HG02981 (cell line): ENCODE measurements around the gene ITGA4.
"Not testable (repeated sequence)": the region's sequence is repeated elsewhere in the genome, so short reads cannot be mapped to it uniquely, and the experiment has no call there.

ENCODE experiments used
- ATAC-seq: cut with Tn5 transposase; IDR thresholded peaks from one replicate; pipeline ENCODE4 v1.9.1; 2021; ENCODE audit warnings: mild to moderate bottlenecking, moderate library complexity; ENCODE audit not compliant: unreplicated experiment

ITGA4 gene

DNA sequence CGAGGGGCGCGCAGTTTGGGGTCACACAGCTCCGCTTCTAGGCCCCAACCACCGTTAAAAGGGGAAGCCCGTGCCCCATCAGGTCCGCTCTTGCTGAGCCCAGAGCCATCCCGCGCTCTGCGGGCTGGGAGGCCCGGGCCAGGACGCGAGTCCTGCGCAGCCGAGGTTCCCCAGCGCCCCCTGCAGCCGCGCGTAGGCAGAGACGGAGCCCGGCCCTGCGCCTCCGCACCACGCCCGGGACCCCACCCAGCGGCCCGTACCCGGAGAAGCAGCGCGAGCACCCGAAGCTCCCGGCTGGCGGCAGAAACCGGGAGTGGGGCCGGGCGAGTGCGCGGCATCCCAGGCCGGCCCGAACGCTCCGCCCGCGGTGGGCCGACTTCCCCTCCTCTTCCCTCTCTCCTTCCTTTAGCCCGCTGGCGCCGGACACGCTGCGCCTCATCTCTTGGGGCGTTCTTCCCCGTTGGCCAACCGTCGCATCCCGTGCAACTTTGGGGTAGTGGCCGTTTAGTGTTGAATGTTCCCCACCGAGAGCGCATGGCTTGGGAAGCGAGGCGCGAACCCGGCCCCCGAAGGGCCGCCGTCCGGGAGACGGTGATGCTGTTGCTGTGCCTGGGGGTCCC, at the start of gene ITGA4:
ITGA4 (plus strand) TSS at position 266 of the 620 bp plus-strand sequence; CDS start at position 535, 269 bp downstream.
- ATAC-seq = peak; percentile 73

DNA sequence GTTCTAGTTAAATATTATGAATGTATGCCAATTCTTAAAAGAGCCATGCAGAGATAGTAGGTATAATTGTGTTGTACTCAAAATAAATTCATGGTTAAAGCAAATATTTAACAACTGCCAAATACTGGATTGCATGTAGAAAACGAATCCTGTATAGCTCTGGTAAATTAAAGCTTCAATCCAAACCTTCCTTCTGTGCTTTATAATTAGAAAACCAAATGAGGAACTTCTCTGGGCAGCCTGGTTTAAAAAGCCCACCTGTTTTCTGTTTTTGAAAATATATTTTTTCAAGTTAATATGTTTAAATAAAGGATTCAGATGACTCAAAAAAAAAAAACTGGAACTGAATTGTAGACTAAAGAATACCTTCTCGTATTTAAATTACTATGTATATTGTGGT, 48.3 kb upstream of the ITGA4 start:
- ATAC-seq = no peak

DNA sequence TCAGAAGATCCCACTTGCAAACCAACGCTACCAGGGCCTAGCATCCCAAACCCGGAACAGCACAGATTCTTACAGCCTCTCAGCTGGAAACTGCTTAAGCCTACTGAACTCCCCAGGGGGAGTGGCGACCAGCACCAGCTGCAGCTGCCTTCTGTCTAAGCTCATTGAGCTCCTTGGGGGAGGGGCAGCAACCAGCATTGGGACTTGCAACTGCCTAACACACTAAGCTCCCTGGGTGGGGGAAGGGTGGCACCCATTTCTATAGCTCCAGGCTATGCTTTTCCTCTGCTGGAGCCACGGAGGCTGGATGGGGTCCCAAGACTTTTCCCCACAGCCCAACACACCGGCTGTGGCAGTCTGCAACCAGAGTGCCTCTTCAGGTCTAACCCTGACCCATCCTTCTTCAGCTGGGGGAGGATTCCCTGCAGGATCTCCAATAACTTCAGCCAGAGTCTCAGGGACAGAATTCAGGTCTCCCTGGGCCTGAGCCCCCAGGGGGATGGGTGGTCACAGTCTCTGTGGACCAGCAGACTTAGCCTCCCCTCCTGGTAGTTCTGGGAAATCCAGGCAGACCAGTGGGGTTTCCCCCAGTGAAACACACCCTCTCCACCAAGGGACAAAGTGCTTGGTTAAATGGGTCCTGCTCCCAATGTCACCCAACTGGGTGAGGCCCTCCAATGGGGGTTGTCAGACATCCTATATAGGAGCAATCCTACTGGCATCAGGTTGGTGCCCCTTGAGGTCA, 45.9 kb upstream of the ITGA4 start:
- peak; percentile 99 for ATAC-seq

DNA sequence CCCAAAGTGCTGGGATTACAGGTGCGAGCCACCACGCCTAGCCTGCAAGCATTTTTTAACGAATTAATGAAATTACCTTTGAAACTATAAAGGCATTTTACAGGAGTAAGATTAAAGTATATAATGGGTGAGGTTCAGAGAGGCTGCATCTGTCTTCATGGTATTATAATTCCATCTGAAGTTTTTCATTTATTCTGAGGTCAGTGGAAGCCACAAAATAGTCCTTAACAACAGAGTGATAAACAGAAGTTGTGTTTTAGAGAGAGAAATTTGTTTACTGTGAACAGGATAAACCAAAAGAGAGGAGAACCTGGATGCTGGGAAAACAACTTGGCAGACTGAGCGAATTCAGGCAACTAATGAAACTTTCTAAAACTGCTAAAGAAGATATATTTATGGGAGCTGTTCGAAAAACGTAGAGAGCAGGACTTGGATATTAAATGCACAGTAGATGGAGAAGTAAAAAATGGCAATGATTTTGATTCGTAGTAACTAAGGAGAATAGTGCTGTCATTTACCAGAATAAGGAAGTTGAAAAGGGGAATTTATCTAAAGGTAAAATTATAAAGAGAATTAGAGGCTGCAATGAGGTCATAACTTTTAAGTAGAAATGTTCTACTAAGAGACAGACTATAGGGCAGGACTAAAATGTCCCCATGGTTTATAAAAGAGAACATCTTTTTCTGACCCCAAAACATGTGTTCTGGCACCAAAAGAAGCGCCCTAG, 37.9 kb upstream of the ITGA4 start:
- ATAC-seq = no peak

DNA sequence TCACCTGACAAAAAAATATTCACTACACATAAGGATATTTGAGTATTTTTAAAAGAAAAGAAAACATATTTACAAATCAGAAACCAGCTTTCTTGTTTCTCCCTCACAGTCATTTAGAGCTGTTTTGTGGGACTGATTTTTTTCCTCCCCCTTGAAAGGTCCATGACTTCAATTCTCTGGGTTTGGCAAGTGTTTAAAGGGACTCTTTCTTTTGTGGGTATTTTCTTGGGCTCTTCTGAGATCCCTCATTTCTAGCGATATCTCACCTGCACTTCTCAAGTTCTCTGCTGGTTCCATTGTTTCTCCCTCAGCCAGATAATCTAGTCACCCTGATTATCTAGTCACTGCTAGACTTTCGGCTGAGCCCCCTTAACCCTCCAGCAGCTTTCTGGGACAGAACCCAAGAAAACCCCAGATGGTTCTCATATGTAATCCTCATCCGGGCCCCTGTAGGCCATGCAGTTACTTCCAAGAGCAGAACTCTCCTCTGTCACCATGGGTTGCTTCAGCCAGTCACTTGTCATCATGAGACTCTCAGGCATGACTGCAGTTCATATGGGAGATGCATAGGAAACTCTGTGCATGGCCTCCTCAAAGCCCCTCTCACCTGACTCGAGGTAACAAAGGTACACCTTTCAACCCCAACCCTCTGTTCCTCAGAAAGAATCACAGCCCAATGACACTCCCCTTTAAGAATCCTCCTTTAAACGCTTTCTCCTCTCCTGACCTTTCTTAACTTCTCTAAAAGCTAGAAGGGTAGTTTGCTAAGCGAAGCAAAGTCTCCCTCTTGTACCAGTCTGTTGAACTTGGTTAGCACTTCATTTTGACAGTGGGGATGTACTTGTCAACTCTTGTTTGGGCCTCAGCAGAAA, 36.7 kb upstream of the ITGA4 start:
- no peak for ATAC-seq

DNA sequence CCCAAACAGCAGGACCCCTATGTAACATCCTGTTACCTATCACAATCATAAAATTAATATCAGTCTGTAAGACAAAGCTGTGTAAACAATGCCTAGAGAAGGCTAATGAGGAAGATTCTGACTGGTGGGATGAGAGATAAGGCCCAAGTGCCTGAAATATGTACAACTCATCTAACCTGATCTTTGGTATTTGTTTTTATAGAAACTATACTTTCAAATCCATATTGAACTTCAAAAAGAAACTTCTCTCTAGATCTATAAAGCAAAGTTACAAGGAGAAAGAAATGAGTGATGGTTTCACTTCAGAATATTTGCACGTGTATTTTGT, 36.1 kb upstream of the ITGA4 start:
- no peak for ATAC-seq

DNA sequence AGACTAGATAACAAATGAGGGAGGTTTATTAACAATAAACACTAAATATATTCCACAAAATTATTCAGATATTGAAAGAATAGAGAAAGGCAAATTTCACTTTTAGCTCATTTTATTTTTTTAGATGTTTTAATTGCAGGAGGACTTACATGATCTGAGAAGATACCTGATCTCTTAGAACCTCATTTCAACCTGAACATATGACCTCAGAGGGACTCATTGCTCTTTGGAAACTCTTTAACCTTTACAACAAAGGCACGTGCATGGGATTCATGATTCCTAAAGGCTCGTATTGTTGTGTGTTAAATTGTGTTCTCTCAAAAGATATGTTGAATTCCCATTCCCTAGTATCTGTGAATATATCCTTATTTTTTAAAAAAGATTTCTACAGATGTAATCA, 35.7 kb upstream of the ITGA4 start:
- ATAC-seq = no peak

DNA sequence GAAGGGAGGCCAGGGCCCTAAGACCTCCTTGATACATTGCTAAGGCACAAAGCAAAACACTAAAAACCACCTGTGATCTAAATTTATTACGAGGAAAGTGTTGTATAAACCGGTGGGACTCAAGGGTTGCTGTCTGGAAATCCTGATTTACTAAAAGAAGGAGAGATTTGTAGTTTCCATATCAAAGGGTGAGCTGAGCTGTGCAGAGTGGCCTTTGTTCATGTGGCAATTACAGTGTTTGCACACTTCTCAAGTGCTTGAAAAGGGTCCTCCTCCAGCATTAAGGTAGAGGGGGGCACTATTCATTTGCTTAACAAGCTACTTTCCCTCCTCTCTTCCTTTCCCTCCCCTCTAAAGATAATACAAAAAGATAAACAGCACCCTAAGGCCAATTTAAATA, 30.5 kb upstream of the ITGA4 start:
- ATAC-seq = no peak

DNA sequence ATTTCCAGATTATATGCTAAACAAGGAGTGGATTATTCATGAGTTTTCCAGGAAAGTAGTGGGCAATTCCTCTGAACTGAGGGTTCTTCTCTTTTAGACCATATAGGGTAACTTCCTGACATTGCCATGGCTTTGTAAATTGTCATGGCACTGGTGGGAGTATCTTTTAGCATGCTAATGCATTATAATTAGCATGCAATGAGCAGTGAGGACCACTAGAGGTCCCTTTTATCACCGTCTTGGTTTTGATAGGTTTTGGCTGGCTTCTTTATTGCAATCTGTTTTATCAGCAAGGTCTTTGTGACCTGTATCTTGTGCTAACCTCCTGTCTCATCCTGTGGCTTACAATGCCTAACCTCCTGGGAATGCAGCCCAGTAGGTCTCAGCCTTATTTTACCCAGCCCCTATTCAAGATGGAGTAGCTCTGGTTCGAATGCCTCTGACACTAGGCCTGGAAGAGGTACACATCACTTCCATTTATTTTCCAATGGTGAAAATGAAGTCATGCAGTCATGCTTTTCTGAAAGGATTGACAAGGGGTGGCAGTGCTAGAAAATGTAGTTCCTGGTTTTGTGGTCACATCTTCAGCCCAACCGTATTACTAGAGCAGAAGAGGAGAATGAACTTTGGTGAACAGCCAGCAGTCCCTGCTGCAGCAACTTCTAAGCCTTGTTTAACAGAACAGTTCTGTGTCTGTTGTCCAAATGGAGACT, 26.6 kb upstream of the ITGA4 start:
- peak; percentile 69 for ATAC-seq

DNA sequence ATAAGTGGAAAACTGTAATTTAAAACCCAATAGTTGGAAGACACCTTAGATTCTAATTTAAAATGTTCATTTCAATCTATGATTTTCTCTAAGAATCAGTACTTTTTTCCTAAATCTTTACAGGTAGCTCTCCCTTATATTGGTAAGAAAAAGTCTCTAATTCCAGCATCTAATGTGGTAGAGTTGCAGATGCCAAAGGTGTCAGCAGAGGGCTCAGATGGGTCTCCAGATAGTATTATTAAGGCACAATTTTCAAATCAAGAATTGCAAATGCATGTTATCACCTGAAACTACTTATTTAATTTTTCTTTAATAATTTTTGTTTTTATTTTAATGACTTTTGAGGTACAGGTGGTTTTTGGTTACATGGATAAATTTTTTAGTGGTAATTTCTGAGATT, 25.5 kb upstream of the ITGA4 start:
- ATAC-seq = no peak

DNA sequence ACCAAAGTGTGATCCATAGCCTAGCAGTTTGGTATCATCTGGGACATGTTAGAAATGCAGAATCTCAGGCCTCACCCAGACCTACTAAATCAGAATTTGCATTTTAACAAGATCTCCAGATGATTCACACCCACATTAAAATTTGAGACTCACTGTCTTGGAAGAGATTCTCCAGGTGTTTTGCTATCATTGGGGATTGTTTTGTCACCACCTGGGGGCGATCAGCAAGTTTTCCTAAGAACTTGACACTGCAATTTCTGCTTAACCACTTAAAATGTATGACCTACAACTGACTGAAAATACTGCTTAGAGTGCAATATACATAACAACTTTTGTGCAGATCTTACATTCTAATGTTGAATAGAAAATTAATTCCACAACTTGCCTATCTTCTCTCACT, 18.9 kb upstream of the ITGA4 start:
- no peak for ATAC-seq

DNA sequence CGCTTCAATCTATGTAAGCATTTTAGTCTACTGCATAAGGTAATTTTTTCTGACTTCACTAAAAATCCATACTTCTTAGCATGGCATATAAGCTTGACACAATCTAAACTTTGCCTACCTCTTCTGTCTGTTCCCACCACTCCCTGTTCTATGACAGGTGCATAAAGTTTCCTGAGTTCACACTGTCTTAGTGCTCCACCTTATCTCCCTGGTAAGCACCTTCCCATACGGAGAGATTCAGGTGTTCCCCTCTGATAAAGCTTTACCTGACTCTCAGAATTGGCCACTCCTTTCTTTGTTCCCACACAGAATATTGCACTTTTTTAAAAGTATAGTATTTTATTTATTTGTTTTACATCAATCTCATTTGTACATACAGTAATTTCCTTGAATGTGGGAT, 16.8 kb upstream of the ITGA4 start:
- ATAC-seq = no peak

DNA sequence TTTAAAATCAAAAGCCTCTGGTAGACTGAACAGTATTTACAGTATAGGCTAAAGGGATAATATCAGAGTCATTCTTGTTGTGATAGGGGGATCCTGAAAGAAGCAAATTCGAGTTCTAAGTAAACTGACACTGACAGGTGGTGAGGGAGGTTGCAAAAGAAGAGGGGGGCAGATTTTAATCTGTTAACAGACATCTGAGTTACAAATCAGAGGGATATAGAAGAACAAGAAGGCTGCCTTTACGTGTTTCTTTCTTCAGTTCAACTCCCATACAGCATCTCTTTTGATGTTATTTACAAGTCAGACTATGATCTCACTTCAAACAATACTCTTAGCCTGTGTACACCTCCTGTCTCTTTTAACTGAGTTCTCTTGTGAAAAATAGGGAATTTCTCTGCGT, 16.3 kb upstream of the ITGA4 start:
- no peak for ATAC-seq

DNA sequence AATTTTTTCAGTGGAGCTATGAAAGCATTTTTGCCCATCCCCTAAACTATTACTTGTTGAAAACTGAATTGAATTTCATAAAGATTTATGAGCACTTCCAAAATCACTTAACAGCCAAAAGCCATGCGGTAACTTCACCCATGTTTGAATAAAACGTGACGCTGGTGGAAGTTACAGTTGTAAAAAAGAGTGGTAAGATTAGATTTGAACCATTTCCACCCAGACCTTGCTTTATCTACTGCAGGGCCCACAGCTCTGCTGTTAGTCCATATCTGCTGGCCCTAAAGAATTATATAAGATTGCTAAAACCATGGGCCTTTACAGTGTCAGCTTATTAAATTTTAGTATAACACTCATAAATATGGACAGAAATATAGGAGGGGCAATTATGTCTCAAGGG, 15.5 kb upstream of the ITGA4 start:
- no peak for ATAC-seq

DNA sequence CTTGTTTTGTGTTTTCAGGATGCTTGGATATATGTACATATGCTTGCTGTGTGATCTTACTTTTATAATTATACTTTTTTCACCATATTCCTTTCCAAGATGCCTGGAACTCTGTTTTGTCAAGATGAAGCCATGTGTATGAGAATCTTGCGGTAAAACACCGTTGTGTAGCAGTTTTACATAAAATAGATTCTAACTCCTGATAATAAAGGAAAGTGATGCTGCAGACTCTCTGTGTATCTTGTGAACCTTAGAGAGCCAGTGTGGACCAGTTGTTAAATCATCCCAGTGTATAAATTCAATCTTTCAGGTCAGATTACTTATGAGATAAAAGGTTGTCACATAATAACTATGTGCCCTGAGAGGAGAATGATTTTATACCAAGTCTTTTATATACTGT, 12.5 kb upstream of the ITGA4 start:
- no peak for ATAC-seq

DNA sequence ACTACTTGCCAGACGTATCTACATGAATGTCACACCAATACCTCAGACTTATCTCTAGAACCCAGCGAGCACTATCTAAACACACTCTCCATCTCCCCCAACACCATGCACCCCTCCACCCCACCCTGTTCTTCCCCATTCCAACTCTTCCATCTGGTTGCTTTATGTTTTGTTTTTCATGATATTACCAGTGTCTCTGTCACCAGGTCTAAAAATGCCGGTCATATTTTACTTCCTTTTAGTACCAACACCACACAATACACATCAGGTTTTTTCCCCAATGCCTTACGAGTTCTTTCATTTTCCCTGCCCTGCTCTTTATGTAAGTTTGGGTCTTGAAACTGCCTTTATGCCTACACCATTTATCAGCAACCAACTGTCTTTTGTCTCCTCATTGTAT, 10.2 kb upstream of the ITGA4 start:
- ATAC-seq = no peak

DNA sequence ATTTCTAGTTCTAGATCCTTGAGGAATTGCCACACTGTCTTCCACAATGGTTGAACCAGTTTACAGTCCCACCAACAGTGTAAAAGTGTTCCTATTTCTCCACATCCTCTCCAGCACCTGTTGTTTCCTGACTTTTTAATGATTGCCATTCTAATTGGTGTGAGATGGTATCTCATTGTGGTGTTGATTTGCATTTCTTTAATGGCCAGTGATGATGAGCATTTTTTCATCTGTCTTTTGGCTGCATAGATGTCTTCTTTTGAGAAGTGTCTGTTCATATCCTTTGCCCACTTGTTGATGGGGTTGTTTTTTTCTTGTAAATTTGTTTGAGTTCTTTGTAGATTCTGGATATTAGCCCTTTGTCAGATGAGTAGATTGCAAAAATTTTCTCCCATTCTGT, 7.9 kb upstream of the ITGA4 start:
- not testable (repeated sequence) for ATAC-seq

DNA sequence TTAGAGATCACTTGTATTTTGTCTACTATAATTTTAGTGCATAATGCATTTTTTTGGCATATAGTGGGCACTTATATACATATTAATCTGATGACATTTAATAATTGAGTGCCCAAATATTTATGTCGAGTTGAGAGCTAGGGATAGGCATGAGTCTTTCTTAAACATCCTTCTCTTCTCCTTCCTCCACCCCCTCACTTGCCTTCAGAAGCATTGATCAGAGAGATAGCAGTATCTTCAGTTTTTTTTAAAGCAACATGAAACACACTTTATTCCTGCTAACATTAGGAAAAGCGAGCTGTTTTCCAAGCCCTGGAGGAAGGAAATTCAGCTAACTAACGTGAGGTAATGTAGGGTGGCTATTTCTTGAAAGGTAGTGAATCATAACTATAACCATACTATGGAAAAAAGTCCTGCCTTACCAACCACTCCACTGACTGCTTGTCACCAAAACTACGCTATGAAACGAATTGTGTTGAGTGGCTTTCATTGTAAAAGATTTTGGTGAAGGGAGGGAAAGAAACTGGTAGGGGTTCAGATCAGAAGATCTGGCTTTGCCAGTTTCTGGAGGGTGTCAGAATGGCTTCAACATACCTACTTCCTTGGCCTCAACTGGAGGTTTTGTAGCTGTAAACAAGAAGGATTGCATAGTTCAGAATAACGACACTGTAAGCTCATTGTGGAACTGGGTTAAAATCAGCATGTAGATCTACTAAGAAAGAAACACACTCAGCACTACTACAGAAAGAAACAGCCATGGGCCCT, 2.3 kb upstream of the ITGA4 start:
- ATAC-seq = no peak

DNA sequence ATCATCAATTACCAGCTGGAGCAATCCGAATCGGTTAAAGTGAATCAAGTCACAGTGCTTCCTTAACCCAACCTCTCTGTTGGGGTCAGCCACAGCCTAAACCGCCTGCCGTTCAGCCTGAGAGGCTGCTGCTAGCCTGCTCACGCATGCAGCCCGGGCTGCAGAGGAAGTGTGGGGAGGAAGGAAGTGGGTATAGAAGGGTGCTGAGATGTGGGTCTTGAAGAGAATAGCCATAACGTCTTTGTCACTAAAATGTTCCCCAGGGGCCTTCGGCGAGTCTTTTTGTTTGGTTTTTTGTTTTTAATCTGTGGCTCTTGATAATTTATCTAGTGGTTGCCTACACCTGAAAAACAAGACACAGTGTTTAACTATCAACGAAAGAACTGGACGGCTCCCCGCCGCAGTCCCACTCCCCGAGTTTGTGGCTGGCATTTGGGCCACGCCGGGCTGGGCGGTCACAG, 496 bp upstream of the ITGA4 start:
- peak; percentile 70 for ATAC-seq
